Amniotic stem cell (primary cell): ENCODE results near the gene WDR86.

Experiments used
- DNase-seq: peaks from one replicate; lab custom pipeline; 2025; lab: John Stamatoyannopoulos, UW

WDR86 gene

DNA sequence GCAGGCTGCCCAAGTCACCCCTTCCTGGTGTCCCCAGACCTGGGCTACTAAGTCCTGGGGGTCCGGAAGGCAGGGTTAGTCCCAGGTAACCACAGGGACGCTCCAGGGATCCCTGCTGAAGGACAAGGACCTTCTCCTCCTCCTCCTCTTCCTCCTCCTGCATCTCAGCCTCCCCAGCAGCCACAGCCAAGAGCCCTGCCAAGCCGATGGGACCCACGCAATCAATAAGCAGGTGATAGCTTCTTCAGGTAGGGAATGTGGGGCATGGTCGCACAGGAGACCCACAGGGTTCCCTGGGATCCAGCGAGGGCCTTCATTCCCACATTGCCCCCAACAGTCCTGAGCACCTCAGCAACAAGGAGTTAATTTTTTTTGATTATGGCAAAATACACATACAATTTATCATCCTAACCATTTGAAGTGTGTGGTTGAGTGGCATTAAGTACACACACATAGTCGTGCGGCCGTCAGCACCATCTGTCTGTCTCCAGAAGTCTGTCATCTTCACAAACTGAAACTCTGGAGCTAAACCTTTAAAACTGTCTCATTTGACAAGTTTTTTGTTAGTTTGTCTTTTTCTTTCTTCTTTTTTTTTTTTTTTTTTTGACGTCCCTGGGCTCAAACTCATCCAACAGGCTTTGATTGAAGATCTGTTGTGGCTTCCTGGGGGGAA lies 18.0 kb upstream of the WDR86 start:
- DNase-seq = no peak

DNA sequence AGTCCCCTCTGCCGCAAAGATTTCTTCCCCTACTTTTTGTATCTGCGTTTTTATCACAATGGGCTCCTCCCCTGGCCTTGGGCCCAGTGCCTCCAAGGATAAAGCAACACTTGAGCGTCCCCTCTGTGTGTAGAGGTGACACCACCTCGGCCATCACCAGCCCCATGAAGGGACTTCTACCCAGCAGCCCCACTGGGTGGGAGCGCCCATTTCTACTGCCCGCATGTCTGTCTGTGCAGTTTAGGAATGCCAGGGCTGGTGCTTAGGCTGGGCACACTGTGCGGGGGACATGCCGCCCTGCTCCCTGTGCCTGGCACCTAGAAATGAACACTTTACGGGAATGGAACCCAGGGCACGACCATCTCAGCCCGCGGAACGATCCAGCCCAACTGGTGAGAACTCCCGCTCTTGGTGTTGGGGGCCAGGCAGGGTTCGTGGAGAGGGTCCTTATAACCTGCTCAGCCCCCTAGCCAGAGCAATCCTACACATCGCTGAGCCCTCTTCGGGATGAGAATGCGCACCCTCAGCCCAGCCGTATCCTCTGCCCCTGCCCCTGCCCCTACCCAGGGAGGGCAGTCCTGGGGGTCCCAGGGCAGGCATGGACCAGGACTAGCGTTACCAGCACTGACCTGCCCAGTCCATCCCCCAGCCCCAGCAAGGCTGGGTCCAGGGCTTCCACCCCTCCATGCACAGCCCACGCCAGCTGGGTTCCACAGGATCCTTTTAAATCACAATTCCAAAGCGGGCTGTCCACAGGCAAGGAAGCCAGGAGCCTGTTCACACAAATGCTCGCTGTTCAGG lies 17.3 kb upstream of the WDR86 start:
- DNase-seq = no peak

DNA sequence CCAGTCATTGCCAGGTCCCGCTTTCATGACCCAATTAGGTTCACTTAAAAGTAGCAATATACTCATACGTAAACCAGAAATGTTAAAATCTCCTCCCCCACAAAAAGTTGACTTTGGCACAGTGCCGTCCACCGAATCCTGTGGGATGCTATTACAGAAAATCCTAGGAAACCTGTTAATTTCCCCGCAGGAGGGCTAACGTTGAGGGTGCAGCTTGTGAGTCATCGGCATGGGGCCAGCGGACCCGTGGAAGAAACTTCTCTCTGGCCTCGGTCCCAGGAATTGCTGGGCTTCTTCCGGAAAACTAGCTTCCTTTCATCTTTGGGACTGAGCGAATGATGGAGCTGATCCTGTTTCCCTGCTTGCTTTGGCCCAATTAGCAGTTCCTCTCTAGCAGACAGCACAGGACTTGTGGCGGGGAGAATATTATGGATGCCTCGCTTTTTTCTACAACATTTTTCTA lies 16.6 kb upstream of the WDR86 start:
- DNase-seq = peak; percentile 51

DNA sequence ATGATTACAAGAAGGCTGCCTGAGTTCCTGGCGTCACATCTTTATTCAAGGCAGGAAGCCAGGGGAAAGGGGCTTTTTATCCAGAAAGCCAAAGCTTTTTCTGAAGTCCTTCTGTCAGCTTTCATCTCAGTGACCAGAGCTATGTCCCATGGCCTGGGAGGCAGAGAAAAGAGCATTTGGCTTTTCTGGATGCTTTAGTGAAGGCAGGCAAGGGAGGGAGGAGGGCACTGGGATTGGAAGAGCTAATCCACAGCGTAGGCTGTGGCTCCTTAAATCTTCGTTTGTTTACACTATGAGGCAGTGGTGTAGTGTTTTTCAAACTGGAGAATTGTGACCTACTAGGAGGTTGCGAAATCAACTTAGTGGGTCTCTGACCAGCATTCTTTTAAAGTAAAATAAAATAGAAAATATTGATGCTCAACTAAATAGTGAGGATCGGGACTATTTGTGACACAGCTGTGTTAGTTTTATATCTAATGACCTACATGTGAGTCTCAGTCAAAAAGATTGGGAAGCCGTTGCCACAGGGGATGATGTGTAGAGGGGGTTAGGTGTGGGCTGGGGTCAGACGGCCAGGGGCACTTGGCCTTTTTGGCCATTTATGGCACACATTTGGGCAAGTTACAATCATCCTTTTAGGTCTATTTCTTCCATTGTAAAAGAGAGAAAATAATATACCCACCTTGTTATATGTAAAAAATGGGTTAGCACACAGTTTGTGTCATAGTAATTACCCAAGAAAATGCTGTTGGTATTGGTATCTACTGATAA lies 16.0 kb upstream of the WDR86 start:
- DNase-seq = no peak

DNA sequence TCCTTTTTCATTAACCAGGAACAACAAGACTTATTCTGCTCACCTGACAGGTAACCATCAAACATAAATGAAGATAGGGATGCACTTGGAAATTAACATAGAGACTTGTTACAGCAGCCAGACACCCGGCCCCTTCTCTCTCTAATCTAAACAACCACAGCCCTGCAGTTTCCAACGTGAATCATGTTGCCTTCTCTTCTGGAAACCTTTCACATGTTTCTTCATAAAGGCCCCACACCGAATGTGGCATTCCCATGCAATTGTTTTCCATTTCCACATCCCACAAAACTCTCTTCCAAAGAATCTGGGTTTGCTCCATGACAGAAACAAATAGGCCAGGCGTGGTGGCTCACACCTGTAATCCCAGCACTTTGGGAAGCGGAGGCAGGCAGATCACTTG lies 15.0 kb upstream of the WDR86 start:
- no peak for DNase-seq

DNA sequence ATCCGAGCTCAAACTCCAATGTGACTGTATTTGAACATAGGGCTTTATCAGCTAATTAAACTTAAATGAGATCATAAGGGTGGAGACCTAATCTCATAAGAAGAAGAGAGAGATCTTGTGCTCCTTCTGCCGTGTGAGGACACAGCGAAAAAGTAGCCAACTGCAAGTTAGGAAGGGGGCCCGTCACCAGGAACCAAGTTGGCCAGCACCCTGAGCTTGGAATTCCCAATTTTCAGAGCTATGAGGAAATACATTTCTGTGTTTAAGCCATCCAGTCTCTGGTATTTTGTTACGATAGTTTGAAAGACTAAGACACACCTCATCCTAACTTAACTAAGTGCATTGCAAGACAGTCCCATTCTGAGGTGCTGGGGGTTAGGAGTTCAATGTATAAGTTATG lies 14.1 kb upstream of the WDR86 start:
- DNase-seq = no peak

DNA sequence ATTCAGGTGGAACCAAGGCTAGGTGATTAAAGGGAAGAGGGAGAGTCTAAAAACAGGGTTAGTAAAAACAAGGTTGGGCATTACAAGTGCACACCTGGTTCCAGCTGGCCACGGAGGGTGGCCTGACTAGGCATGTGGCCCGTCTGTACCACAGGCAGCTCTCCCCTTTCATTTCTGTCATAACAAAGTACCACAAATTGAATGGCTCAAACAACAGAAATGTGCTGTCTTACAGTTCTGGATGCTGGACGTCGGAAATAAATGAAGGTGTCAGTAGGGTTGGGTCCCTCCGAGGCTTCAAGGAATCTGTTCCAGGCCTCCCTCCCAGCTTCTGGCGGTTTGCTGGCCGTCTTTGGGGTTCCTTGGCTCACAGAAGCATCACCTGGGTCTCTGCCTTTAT lies 13.4 kb upstream of the WDR86 start:
- DNase-seq = no peak

DNA sequence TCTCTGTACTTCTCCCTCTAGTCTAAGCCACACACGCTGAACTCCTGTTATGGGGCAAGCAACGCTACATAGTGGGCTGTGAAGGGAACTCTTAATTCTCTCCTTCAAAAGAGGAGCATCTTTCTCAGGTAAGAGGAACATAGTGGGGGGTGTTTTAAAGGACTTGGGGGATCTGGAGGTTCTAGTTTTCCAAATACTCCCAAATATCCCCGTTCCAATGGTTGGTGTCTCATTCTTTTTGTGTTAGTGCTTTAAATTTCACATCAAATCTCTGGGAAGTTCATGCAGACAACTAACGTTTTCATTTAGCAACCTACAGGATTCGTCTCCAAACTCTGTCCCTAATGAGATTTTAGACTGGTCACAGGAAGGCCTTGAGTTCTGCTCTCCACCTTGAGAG lies 12.4 kb upstream of the WDR86 start:
- no peak for DNase-seq

DNA sequence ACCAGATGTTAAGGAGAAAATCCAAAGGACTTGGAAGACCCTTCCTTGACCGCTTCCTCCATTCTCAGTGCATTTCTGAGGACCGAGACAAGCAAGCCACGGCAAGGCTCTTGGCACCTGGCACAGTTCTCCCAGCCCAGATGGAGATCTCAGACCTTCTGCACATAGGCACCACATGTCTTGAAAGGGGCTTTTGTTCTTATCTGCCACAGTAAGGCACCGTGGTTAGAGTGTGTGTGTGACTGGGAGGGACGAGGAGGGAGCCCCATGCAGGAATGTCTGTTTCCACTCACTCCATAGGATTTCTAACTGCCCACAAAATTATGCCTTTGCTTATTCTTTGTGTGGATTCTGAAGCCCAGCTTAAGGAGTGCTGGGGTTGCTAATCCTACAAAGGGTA lies 10.3 kb upstream of the WDR86 start:
- no peak for DNase-seq

DNA sequence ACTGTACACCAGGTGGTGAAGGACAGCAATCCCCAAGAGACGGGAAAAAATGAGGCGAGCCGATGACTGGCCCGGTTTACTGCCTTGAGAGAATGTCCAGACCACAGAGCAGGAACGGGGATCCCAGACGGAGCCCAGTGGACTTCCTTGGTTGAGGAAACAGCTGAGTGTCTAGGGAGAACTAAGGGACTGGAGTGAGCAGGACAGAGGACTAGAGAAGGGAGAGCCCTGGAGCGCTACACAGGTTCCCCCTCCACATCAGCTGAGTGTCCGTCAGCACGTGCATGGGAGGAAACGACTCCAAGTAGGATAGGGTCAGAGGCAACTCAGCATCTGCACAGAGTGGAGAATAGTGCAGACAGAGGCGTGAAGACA lies 7.1 kb upstream of the WDR86 start:
- DNase-seq = no peak

DNA sequence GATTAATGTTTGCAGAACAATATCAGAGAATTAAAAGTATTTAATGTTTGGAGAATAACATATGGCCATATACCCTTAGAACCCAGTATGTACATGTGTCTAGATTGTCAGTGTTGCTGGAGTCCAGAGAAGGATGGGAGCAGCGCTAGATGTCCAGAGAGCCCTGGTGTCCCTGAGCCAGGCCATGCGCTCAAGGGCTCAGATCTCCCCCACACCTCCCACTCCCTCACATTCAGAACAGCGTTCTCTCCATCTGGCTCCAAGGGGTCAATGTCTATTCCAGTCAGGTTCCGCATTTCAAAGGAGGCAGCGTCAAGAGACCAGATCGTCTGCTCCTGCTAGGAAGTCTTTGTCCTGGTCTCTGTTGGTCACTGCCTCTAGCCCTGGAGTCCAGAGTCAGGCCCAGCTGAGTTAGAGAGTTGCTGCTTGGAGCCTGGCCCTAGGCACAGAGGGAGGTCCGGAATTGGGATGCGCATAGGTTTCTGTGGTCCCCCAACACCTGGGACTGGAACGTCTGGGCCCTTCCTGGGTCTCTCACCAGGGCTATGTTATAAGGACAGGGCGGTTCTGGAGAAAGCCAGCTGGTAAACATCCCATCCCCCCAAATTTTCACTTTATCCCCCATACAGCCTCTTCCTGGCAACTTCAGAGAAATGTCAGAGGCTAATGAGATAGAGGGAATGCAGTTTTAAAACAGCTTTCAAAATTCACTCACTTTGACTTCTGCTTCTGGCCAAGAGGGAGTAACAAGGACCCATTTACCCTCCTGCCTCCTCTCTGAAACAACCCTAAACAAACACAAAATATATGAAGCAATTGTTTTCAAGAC lies 6.5 kb upstream of the WDR86 start:
- DNase-seq = no peak

DNA sequence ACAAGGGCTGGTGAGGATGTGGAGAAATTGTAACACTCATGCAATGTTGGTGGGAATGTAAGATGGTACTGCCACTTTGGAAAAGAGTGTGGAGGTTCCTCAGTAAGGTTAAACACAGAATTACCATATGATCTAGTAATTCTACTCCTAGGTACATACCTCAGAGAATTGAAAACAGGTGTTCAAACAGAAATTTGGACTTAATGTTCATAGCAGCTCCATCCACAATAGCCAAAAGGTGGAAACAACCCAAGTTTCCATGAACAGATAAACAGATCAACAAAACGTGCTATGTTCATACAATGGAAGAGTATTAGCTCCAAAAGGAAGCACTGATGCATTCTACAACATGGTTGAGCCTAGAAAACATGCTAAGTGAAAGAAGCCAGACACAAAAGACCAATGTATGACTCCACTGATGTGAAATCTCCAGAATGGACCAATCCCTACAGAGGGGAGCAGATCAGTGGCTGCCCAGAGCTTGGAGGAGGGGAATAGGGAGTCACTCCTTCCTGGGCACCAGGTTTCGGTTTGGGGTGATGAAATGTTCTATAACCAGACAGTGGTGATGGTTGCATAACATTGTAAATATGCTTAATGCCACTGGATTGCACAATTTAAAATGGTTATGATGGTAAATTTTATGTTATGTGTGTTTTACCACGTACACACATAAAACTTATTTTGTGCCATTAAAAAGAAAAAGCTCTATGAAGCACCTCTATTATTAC lies 5.7 kb upstream of the WDR86 start:
- DNase-seq = no peak

DNA sequence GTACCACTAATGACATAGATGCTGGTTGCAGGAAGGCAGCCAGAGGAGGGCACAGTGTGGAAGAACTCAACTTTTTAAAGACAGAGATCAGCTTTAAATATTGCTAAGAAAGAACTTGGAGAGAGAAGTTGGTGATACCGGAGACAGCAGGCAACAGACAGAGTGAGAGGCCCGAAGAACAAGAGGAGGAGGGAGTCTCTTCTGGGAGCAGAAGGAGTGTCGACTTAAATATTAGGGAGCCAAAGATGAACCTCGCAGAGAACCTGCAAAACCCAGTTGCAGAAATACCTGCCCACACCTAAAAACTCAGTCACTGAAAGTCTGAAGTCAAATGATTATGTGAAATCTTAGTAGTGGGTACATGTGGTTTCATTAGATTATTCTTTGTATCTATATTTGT lies 3.4 kb upstream of the WDR86 start:
- no peak for DNase-seq

DNA sequence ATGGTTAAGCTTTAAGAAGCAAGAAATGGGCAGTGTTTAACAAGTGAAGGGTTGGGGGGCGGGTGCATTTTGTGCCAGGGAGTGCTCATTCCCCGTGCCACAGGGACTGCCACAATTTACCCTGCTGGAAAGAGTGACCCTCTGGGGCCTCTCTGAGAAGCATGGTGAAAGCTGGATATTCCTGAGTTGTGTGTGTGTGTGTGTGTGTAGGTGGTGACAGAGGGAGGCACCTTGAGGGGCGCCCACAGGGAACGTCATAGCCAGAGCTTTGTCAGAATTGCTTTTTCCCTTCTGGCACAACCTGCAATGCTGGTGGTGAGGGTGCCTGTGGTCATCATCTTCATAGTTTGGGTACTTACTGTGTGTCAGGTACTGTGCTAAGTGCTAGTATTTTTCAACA lies 2.5 kb upstream of the WDR86 start:
- no peak for DNase-seq

DNA sequence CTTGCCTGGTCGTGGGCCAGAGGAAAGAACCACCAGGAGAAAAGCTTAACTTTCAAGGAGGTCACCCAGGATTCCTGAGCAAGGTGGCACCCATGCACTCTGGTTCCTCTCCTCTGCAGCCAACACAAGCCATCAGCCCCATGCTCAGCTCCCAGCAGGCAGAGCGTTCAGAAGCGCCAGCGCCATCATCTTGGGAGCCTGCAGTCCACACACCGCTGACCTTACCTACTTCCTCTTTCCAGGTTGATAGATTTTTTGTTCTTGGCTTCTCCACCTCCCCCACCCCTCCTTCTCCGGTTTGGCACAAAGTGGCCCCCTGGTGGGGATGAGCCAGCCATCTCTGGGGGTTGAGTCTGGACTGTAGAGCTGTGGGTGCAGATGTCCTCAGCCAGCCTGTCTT lies 1.7 kb upstream of the WDR86 start:
- DNase-seq = no peak

DNA sequence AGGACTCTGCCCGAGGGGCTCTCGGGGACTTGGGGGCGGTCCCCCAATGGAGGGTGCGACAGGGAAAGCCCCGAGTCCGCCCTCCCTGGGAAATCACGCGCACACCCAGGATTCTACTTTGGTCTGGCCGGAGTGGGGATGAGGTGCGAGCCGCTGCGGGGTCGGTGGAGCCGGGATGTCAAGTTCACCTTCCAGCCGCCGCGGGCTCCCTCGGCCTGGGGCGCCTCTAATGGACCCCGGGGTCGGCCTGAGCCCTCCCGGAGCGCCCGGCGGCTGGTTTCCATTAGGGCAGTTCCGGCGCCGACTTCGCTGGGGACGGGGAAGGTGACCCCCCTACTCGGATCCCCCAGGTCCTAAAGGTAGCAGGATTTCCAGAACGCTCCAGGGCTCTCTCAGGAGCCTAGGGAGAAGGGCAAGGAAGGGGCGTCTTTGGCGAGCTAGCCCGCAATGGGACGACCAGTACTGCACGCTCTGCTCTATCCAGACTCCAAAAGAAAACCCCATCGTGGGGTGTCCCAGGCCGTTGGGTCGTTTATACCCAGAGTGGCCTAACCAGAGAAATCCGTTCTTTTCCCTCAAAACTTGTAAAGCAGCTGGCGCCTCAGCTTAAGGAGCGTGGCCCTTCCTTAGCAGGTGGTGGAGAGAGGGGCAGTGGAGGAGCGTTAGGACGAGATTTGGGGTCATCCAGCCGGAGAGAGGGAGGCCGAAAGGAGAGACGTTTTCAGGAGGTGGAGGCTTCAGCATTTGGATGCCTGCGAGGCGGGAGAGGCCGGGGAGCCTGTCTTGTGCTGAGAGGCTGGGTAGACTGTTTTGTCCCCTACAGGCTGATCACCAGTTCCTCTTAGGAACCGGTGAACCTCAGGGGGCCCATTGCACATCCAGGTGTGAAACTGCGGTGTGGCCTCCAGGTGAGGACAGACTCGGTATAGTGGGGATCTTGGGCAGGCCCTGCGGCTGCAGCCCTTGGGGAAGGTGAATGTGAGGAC lies 860 bp upstream of the WDR86 start:
- DNase-seq = no peak

DNA sequence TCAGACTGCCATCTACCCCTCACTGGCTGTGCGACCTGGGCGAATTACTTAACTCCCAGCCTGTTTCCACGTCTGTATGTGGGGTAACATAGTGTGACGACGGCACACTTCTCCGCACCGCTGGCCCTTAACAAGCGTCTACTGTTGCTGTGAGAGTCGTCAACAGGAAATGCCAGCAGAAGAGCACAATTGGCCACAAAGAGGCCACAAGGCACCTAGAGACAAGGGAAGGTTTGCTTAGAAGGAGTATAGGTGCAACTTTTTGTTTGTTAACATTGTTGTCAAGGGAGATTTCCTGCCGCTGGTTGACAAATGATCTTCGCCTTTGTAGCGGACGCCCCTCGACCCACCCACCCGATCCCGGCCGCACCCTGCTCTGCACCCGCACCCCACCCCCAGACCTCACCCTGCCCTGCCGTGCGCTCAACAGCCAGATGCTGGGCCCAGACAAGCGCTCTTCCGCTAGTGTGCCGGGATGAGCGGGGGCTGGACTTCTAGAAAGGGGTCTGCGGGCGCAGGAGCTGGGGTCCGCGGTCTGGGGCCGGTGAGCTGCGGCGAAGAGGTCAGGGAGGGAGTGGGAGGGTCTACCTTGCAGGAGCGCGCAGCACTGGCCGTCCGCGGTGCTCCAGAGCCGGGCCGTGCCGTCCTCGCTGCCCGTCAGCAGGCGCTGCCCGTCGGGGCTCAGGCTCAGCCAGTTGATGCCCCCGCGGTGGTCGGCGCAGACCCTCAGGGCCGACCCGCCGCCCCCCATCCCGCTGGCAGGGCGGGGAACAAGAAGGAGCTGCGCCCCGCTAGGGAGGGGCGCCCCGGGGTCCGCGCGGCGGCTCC lies 785 bp downstream of the WDR86 start:
- no peak for DNase-seq

DNA sequence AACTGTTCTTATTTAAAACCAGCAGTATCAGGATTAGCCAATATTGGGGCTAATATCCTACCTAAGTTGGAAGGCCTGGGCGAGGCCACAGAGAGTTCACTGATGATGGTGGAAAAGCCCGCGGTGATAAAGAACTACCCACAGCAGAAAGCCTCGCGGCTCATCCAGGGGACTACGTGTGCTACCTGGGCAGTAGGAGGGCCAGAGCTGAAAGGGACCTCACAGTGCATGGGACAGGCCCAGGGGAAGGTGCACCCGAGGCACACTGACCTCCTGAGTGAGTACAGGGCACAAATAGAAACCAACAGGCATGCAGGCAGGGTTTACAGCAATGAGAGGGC lies 1.4 kb downstream of the WDR86 start:
- no peak for DNase-seq

DNA sequence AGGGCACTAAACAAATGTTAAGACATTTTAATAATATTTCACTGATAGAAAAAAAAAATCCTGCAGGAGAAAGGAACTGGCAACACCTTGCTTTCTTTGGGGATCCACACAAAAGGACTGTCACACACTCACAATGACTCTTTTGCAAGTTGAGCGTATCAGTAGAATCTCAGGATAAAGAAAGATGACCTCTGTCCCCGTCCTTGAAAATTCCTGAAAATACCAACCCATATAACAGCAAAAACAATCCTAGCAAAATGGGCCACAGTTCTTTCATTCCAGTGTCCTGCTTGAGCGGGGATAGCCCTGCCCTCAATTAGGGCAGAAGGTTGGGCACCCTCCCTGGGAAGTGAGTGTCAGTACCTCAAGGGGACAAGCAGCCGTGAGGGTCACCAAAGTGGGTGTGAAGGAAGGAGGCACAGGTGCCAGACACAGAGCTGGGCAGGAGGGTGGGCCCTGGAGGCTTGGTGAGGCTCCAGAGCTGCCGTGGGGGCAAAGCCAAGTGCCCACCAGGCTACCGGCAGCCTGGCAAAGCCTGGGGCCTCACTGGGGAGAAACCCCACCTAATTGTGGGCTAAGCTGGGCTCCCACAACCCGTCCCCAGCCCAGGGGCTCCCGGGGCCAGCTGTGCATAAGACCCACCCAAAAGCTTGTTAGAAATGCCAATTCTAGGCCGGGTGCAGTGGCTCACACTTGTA lies 2.8 kb downstream of the WDR86 start:
- DNase-seq = no peak
